ENCODE measurements around the gene CHTF18.

CHTF18 gene

GRCh38 chr16:795580-796229 lies 7.3 kb downstream of the CHTF18 start:
- TF ChIP-seq TAF1 (IDR thresholded peaks at IDR 0.05; ENCODE audit: low read depth, low read length): no peak
- no peak for TF ChIP-seq POLR2A (IDR thresholded peaks at IDR 0.05; ENCODE audit: low read depth, low read length)
- no peak for TF ChIP-seq POLR2AphosphoS5 (IDR thresholded peaks at IDR 0.05; ENCODE audit: low read depth, low read length)
- no peak for TF ChIP-seq POU2F2 (IDR thresholded peaks at IDR 0.05; ENCODE audit: low read depth, low read length)
- no peak for TF ChIP-seq PAX5 (IDR thresholded peaks at IDR 0.05; ENCODE audit: insufficient read depth, low read length, severe bottlenecking)
- no peak for TF ChIP-seq SPI1 (IDR thresholded peaks at IDR 0.05; ENCODE audit: low read depth, low read length)
- DNase-seq (ENCODE audit: insufficient read length, low spot score) (no peak), FAIRE-seq (no peak)

GRCh38 chr16:796296-797119 lies 8.1 kb downstream of the CHTF18 start:
- DNase-seq (ENCODE audit: insufficient read length, low spot score) (no peak), FAIRE-seq (no peak)
- no peak for TF ChIP-seq SPI1 (IDR thresholded peaks at IDR 0.05; ENCODE audit: low read depth, low read length)
- no peak for TF ChIP-seq POLR2A (IDR thresholded peaks at IDR 0.05; ENCODE audit: low read depth, low read length)
- TF ChIP-seq POLR2AphosphoS5 (IDR thresholded peaks at IDR 0.05; ENCODE audit: low read depth, low read length): no peak
- TF ChIP-seq TAF1 (IDR thresholded peaks at IDR 0.05; ENCODE audit: low read depth, low read length): no peak
- no peak for TF ChIP-seq PAX5 (IDR thresholded peaks at IDR 0.05; ENCODE audit: insufficient read depth, low read length, severe bottlenecking)
- no peak for TF ChIP-seq POU2F2 (IDR thresholded peaks at IDR 0.05; ENCODE audit: low read depth, low read length)

GRCh38 chr16:797120-797420 lies 8.7 kb downstream of the CHTF18 start:
- DNase-seq (ENCODE audit: insufficient read length, low spot score) (no peak), FAIRE-seq (peak; percentile 48)
- TF ChIP-seq TAF1 (IDR thresholded peaks at IDR 0.05; ENCODE audit: low read depth, low read length) (no peak), POLR2A (IDR thresholded peaks at IDR 0.05; ENCODE audit: low read depth, low read length) (no peak), POLR2AphosphoS5 (IDR thresholded peaks at IDR 0.05; ENCODE audit: low read depth, low read length) (no peak), POU2F2 (IDR thresholded peaks at IDR 0.05; ENCODE audit: low read depth, low read length) (no peak), PAX5 (IDR thresholded peaks at IDR 0.05; ENCODE audit: insufficient read depth, low read length, severe bottlenecking) (no peak), SPI1 (IDR thresholded peaks at IDR 0.05; ENCODE audit: low read depth, low read length) (no peak)

GRCh38 chr16:797686-798085 lies 9.3 kb downstream of the CHTF18 start:
- FAIRE-seq: no peak
- no peak for DNase-seq (ENCODE audit: insufficient read length, low spot score)
- TF ChIP-seq POLR2A (IDR thresholded peaks at IDR 0.05; ENCODE audit: low read depth, low read length) (no peak), SPI1 (IDR thresholded peaks at IDR 0.05; ENCODE audit: low read depth, low read length) (no peak), TAF1 (IDR thresholded peaks at IDR 0.05; ENCODE audit: low read depth, low read length) (no peak), PAX5 (IDR thresholded peaks at IDR 0.05; ENCODE audit: insufficient read depth, low read length, severe bottlenecking) (no peak), POU2F2 (IDR thresholded peaks at IDR 0.05; ENCODE audit: low read depth, low read length) (no peak), POLR2AphosphoS5 (IDR thresholded peaks at IDR 0.05; ENCODE audit: low read depth, low read length) (no peak)

- DNase-seq (ENCODE audit: insufficient read length, low spot score) (no peak), FAIRE-seq (no peak)
- TF ChIP-seq POU2F2 (IDR thresholded peaks at IDR 0.05; ENCODE audit: low read depth, low read length) (no peak), PAX5 (IDR thresholded peaks at IDR 0.05; ENCODE audit: insufficient read depth, low read length, severe bottlenecking) (no peak), TAF1 (IDR thresholded peaks at IDR 0.05; ENCODE audit: low read depth, low read length) (no peak), SPI1 (IDR thresholded peaks at IDR 0.05; ENCODE audit: low read depth, low read length) (no peak), POLR2A (IDR thresholded peaks at IDR 0.05; ENCODE audit: low read depth, low read length) (no peak), POLR2AphosphoS5 (IDR thresholded peaks at IDR 0.05; ENCODE audit: low read depth, low read length) (no peak)
These were observed 10.2 kb downstream of the CHTF18 start for GRCh38 chr16:798666-799065.

- DNase-seq (ENCODE audit: insufficient read length, low spot score): no peak
- TF ChIP-seq TAF1 (IDR thresholded peaks at IDR 0.05; ENCODE audit: low read depth, low read length): no peak
- TF ChIP-seq POLR2A (IDR thresholded peaks at IDR 0.05; ENCODE audit: low read depth, low read length): no peak
- no peak for TF ChIP-seq SPI1 (IDR thresholded peaks at IDR 0.05; ENCODE audit: low read depth, low read length)
- no peak for TF ChIP-seq PAX5 (IDR thresholded peaks at IDR 0.05; ENCODE audit: insufficient read depth, low read length, severe bottlenecking)
- FAIRE-seq: no peak
These were observed 10.9 kb downstream of the CHTF18 start for GRCh38 chr16:799111-799947.

- no peak for DNase-seq (ENCODE audit: insufficient read length, low spot score)
- TF ChIP-seq POLR2AphosphoS5 (IDR thresholded peaks at IDR 0.05; ENCODE audit: low read depth, low read length) (no peak), PAX5 (IDR thresholded peaks at IDR 0.05; ENCODE audit: insufficient read depth, low read length, severe bottlenecking) (no peak), SPI1 (IDR thresholded peaks at IDR 0.05; ENCODE audit: low read depth, low read length) (no peak), POU2F2 (IDR thresholded peaks at IDR 0.05; ENCODE audit: low read depth, low read length) (no peak), TAF1 (IDR thresholded peaks at IDR 0.05; ENCODE audit: low read depth, low read length) (no peak), POLR2A (IDR thresholded peaks at IDR 0.05; ENCODE audit: low read depth, low read length) (no peak)
- FAIRE-seq: no peak
These were observed 11.8 kb downstream of the CHTF18 start, which contains the start of gene GNG13 for GRCh38 chr16:799948-800833. GNG13 (minus strand) TSS chr16:800734; CDS start chr16:799077, 1,657 bp downstream.

- TF ChIP-seq PAX5 (IDR thresholded peaks at IDR 0.05; ENCODE audit: insufficient read depth, low read length, severe bottlenecking): no peak
- TF ChIP-seq POU2F2 (IDR thresholded peaks at IDR 0.05; ENCODE audit: low read depth, low read length): no peak
- no peak for TF ChIP-seq POLR2AphosphoS5 (IDR thresholded peaks at IDR 0.05; ENCODE audit: low read depth, low read length)
- TF ChIP-seq TAF1 (IDR thresholded peaks at IDR 0.05; ENCODE audit: low read depth, low read length): no peak
- TF ChIP-seq SPI1 (IDR thresholded peaks at IDR 0.05; ENCODE audit: low read depth, low read length): no peak
- no peak for TF ChIP-seq POLR2A (IDR thresholded peaks at IDR 0.05; ENCODE audit: low read depth, low read length)
- no peak for DNase-seq (ENCODE audit: insufficient read length, low spot score)
- no peak for FAIRE-seq
These were observed 12.6 kb downstream of the CHTF18 start for GRCh38 chr16:800834-801511.

All from GM12891 (cell line).